ENCODE results near the gene TICRR.

Gene TICRR

DNA sequence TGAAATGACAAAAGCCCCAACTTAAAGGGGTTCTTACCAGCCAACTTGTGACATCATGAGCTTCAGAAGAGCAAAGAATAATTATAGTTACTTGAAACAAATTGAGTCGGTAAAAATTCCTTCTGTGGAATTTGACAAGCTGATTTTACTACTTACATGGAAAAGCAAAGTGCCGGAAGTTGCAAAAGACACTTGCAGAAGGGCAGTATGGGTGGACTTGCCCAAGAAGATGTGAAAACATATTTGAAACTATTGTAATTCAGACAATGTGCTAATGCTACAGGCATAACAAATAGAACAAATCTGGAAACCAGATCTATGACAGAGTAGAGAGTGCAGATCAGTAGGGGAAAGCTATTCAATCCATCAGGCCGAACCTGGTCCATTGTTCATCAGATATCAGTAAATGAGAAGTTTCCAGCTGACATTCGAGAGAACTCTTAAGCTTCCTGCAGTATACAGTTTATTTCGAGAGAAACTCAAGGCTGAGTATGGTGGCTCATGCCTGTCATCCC is 82.5 kb downstream of the TICRR start:
- DNase-seq = no peak

DNA sequence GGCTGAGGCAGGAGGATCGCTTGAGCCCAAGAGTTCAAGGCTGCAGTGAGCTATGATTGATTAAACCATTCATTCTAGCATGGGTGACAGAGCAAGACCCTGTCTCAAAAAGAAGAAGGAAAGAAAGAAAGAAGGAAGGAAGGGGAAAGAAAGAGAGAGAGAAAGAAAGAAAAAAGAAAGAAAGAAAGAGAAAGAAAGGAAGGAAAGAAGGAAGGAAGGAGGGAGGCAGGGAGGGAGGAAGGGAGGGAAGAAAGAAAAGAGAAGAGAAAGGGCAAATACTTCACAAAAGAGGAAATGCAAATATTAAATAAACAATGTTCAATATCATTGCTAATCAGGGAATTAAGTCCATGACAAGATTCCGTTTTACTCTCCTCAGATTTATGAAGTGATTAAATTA is 84.0 kb downstream of the TICRR start:
- no peak for DNase-seq

DNA sequence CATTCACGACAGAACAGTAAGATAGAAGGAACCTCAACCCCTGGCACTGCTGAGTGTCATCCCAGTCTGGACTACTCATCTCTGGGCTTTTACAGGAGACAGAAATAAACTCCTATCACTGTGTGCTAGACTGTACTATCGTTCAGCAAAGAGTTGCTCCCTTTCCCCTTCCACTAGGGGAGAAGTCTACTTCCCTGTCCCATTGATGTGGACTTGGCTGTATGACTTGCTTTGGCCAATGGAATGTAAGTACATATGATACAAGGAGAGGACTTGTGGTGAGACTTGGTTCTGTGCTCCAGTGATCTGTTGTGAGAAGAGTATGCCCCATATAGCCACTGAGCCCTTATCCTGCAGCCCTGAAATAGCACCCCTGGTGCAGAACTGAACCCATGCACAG is 85.3 kb downstream of the TICRR start:
- DNase-seq = no peak

DNA sequence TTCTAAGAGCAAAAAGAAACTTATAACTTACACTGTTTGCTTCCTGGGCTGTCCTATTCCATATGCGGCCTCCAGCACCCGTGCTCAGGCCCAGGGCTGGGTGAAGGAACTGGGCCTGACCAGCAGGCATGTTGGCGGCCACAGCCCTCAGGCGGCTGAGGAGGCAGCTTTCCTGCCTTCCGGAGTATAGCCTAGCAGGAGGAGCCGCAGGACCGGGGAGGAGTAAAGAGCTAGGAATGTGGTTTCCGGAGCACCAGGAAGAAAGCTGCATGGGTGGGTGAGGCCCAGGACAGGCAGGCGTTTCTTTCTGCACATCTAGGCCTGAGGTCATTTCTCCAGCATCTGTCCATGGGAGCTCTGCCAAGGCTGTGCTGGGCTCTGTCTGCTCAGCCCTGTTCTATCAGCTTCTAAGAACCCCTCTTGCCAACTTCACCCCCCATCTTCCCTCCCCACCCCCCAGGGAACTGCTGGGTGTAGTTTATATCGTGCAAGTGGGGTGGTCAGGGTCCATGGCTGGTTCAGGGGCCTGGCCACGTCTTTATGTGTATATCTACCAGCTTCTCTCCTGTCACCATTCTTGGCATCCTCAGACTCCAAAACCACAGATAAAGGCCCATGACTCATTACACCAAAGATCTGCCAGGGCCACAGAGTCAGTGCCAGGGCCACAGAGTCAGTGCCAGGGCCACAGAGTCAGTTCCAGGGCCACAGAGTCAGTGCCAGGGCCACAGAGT is 87.8 kb downstream of the TICRR start:
- no peak for DNase-seq

DNA sequence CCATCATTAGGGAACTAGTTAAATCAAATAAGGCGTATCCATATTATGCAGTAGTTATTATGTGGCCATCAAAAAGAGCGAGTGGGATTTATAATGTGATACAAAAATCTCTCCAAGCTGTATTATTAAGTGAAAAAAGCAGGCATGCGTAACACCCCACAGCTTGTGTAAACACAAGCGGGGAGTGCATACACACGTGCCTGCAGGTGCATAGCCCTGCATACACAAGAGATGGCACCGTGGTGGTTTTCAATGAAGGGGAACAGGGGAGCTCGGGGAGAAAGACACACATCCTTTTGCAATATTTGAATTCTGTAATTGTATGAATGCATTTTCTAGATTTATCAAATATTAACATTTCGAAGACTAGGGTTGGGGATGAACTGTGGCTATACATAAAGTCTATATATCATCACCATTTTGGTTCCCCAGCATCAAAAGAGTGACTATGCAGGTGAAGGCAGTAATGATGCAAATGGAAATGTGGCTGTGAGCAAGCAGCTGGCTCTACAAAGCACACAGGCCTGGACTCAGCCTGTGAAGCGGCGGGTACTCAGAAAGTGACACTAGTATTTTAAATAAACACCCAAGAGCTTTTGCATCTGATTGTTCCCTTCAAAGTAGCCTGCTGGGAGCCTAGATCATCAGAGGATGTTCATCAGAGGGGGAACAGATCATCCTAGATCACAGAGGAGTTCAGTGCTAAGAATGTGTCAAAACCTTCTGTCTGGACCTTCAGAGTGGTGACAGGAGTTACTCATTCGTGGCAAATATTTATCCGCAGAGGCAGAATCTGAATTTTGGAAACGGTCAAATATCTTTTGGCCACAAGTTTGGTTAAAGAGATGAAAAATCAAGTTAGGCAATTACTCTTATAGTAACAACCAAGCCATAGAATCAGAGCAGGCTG is 89.4 kb downstream of the TICRR start:
- no peak for DNase-seq

DNA sequence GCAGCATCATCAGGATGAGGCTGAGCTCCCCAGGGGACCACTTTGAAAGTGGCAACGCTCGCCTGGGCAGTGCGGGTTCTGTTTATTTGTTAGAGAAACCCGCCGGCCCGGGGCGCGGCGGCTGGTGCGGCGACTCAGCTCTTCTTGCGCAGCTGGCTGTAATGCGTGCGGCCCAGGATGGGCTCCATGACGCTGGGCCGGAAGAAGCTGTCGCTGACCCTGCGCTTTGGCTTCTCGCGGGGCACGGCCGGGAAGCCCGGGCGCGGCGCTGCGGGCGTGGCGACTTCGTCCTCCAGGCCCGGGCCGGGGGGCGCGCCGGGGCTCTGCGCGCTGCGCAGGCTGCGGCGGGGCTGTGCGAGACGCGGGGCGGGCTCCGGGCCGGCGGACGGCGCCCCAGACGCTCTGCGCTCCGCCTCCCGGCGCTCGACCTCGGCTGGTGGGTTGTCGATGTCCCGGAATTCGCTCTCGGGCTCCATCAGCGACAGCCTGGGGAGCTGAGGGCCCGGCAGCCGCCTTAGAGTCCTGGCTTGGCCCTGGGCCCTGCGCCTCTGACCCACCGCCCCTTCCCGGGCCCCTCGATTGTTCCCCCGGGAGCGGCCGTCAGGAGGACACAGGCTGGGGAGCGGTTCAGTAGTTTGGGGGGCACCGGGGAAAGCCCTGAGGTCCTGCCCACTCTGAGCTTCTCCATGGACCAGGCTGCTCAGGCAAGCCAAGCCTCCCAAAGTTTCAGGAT is 90.3 kb downstream of the TICRR start:
- DNase-seq = no peak

DNA sequence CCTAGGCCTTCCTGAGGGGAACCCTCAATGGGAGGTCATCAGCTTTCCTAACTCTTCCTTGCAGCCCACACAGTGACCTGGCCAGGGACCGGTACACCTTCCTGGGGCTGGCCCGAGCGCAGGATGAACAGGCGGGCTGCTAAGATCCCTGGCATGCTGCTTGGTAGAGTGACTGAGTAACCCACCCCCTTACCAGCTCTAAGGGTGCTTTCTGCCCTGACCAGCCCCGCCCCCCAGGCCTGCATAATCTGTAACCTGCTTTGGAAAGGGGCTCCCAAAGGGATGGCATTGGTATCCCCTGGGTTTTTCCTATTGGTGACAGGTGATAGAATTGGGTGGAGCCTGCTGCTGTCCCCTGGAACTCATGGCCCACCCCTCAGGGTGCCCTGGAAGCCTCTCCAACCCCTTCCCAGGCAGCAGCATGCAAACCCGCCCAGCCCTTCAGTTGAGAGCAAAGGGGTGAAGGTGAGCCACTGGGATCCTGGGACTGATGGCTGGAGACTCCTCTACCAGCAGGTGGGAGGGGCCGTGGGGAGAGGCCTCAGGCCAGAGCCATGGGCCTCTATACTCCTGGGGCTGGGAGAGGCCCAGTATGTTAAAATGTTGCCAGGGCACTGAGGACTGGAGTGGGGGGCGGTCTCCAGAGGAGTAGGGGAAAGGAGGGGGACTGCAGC is 91.1 kb downstream of the TICRR start:
- DNase-seq = no peak

DNA sequence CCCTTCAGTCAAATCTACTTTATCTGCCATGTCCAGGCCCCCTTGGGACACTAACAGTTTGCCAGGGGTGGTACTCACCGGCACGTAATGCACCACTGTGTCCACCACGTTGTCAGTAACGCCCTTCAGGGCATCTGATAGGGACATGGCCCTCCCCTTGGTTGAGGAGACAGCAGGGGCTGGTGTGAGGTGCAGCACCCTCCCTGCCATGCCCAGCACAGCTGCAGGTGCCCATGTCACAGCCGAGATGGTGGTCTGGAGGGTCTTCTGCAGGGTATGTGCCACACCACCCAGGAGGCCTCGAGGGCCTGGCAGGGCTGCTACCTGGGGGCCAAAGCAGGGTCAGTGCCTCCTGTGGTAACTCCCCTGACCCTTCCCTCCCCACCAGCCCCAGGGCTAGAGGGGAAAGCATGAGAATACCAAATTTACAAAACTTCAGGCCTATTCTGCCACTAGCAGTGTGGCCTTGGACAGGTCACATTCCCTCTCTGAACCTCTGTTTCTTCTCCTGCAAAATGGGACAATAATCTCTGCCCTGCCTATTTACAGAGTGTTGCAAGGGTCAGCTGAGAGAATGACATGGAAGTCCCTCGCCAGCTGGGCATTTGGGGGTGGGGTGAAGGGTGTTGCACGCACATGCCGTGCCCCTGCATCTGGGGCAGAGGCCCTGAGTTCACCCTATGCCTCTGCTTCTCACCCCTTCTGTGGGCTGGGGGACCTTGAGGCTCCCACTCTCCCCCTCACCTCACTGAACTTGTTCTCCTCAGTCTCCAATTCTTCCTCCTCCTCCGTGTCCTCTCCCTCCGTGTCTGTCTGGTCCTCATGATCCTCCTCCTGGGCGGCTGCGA is 91.8 kb downstream of the TICRR start:
- no peak for DNase-seq

DNA sequence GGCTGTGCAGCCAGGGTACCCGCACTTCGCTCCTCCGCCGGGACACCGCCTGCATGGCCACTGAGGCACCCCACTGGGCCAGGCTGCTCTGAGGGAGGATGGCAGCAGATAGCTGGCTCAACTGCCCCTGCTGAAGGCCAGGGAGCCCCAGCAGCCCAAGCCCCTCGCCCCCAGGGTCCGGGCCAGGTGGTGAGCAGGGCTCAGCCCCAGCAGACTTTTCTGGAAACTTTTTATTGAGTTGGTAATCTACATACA is 92.4 kb downstream of the TICRR start:
- no peak for DNase-seq

DNA sequence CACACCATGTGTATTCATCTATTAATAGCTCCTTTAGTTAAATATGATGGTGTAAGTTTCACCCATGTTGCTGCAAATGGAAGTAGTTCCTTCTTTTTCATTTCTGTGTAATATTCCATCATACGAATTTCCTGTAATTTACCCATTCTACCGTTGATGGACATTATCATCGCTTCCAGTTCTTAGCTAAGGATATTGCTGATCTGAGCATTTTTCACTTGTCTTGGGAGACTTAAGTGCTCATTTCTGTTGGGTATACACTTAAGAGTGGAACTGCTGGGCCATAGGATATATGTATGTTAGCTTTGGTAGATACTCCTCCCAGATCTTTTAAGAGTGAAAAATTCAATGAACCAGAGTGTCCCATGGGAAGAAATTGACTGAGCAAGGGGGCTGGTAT is 92.9 kb downstream of the TICRR start:
- no peak for DNase-seq

DNA sequence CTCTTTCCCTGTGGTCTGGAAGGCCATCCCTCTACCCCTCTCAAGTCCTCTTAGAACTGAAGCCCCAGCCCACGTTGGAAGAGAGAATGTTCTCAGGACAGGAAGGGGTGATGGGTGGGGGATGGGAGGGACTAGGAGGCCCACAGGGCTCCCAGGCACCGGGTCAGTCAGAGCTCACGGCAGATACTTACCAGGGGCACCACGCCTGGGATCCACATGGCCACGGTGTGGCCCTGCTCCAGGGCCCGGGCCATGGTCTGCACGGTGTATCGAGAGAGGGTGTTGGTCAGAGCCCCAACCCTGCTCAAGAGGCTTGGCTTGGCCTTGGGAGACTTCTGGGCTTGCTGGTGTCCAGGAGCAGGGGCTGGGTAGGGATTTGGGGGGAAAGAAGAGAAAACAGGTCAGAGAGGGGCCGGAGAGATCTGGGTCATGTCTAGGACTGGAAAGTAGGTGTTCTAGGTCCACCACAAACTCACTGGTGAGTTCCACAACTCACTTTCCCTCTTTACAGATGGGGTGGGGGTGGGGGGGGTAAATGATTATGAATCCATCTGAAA is 94.1 kb downstream of the TICRR start:
- no peak for DNase-seq

DNA sequence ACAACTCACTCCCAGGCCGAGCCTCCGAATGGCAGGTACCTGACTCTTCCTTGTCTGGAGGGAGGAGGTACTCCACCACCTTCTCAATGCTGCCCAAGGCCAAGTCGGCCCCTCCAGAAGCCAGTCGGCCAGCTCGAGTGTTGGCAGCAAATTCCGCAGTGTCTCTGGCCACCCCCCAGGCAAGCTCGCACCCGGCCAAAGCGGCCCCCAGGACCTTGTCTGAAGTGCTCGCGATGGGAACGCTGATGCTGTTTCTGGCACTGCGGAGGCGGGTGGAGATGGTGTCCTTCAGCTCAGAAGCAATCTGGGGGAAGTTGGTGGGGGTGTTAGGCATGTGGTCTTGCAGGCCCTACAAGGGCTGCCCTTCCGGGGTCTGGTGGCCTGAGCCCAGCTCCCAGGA is 94.7 kb downstream of the TICRR start:
- no peak for DNase-seq

DNA sequence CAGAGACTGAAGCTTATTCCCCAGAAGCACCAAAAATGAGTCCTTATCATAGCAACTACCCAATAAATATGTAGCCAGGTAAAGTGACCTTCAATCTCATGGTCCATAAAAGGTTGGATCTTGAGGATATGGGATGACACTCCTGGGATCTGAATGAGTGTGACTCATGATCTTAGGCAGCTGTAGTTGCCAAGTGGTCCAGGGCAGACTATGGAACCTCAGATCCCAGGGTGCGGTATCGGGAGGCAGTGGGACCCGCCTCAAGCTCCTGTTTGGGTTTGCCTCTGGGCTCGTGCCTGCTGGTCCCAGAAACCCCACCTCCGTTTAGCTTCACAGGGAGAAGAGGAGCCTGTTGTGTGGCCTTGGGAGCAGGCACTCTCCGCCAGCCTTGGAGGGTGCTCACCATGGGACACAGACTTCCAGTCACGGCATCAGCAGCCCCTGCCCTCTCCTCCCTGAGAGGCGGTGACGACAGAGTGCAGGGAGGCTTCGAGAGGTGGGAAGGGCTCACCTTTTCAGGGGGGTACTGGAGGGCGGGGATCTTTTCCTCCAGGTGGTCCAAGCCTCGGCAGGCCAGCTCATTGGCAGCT is 95.8 kb downstream of the TICRR start:
- no peak for DNase-seq

DNA sequence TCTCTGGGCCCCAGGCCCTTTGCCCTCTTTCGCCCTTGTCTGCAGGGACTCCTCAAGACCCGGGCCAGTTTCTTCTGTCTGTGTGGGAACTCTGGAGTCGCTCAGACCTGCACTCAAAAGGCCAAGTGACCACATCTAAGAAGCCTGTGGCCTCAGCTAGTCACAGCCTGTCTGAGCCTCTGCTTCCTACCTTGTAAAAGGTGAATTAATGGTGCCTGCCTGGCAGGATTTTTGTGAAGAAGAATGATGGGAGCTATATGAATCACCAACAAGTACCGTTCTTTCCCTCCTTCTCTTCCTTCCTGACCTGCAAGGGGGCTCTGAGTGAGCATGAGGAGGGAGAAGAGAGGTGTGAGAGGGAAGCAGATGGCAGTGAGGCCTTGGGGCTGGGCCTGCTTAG is 96.4 kb downstream of the TICRR start:
- no peak for DNase-seq

DNA sequence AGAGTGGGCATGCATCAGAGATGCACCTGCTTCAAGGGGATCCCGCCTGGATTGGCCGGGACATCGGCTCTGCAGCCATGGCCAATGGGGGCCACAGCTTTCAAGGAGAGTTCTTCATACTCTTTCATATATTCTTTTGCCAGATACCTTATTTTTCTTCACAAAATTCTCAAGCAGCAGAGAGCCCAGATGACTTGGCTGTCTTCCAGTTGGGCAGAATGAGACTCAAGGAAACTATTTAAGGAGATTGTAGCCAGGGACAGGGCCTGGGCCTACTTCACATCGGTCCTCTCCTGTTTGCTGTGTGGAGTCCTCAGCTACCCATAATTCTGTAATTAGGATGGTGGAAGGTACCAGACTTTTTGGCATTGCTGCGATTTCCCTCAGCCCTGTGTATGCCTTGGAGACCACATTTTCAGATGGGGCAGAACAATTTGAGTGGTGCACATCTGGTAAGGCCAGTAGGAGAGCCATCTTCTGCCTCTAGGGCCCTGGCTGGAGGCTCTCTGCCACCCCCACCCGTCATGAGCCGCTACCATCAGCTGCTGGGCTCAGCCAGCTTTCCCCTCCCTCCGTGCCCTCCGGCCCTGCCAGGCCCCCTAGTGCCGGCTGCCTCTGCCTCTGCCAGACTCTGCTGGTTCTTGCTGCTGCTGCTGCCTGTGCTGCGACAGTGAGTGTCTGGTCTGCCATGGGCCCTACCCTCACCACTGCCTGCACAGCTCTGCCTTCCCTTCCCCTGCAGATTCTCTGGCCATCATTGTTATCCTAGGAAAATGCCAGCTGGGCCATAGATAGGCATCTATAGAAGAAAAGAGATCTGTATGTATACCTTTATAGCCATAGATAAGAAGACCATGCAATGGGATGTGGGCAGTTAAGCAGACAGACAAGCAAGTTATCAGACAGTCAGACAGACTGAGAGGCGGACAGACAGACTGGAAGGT is 97.2 kb downstream of the TICRR start:
- no peak for DNase-seq

DNA sequence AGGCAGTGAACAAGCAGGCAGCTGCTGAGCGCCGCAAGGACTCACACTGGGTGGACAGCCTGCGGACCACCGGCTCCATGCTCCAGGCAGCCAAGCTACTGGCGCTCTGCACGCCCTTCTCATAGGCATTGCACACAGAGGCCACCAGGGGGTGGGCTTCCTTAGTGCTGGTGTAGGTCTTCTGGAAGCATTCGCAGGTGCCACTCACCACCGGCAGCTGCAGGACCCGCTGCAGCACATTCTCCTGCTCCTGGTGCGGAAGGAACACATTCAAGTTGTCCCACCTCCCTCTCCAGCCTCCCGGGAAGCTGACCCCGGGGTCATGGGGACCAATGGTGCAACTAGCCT is 97.9 kb downstream of the TICRR start:
- DNase-seq = no peak

DNA sequence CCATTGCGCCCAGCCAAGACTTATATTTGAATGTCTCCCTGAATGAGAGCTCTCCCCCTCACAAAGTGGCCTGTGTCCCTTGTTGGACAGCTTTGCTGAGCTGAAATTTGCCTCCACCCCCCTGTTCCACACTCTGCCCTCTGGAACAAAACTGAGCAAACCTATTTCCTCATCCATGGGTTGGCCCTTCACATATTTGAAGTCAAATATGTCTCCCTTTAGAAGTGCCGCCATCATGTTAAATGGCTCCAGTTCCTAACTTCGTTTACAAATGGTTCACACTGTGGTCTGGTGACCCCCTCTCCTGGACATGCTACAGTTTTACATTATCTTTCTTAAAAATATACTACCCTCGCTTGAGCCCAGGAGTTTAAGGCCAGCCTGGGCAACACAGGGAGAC is 99.3 kb downstream of the TICRR start:
- no peak for DNase-seq

DNA sequence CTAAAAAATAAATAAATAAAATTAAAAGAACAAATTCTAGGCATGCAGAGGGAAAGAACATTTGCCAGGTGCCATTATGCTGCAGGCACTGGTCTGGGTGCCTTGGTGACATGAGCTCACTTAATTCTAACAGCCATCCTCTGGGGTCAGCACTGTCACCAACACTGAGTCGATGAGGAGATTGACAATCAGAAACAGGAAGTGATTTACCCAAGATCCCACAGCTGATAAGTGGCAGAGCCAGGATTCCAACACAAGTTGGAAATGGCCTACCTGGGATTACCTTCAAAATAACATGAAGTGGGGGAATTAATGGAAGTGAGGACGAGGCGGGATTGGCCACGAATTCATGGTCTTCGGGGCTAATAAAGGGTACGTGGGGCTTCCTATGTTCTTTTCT is 100.3 kb downstream of the TICRR start:
- no peak for DNase-seq

DNA sequence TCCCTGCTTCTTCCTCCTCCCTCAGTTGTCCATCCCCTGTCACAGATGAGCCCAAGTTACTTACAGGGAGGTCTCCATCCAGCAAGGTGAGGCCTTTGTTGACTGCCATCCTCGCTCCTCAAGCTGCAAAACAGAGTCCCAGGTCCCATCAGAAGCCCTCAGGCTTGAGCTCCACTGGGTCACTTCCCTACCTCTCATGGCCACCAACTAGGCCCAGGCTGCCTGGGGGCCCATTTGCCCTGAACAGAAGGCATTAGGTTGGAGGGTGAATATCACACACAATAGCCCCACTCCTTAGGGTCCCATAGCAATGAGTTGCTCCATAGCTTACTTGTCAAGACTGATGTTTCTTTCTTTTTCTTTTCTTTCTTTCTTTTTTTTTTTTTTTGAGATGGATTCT is 102.1 kb downstream of the TICRR start:
- DNase-seq = no peak
